ENCODE results near the gene CEACAM6. TPM values are rescaled to one million over a fixed set of nuclear protein-coding genes. Genes with fewer than 3 reads are reported as not detected.

CEACAM6 gene
- polyA plus RNA-seq, 1 of the 3 experiments (the other 2 are of a cell fraction) = not detected

GRCh38 chr19:41807176-41807575 lies 51.8 kb downstream of the CEACAM6 start:
- no peak overlapping the region for H3K4me3 ChIP-seq (ENCODE audit: low read depth in 2 of 2, low read length in 1 of 2)
- H3F3A ChIP-seq (replicated peaks; ENCODE audit: insufficient read depth) = no peaks in the 10 kb centered on the region
- no peaks in the 10 kb centered on the region for H3K4me1 ChIP-seq (ENCODE audit: control insufficient read depth in 1 of 2, insufficient read depth in 2 of 2, low read depth in 1 of 2, low read length in 1 of 2)
- H2AFZ ChIP-seq (ENCODE audit: low read depth) = no peak overlapping the region
- H3K27me3 ChIP-seq (ENCODE audit: insufficient read depth) = peaks cover 37% of the 10 kb centered on the region; the same call in 1 of the 2 replicates
- H3K9me2 ChIP-seq = no peaks in the 10 kb centered on the region
- no peaks in the 10 kb centered on the region for H3K36me3 ChIP-seq (replicated peaks in 1 of 2; ENCODE audit: control insufficient read depth in 1 of 2, insufficient read depth in 2 of 2, low read length in 1 of 2)
- CTCF ChIA-PET = interaction anchor here (1.0 to 2.1 kb wide), 3 partner anchors 12 to 14 kb away, joined by 3 to 14 read pairs (median 6); no protein-coding TSS in a partner anchor
- H3K9me3 ChIP-seq = no peaks in the 10 kb centered on the region
- no peak for DNase-seq
- H3K4me2 ChIP-seq = no peak overlapping the region
- no peak overlapping the region for H3K27ac ChIP-seq (ENCODE audit: low read depth in 2 of 2, low read length in 1 of 2)
- H3K9ac ChIP-seq = no peak overlapping the region
- WGBS (ENCODE audit: low lambda C conversion rate) = 9% methylated on average over 3 of the region's 3 CpGs
- no peaks in the 10 kb centered on the region for H3K79me2 ChIP-seq (ENCODE audit: insufficient read depth)
- H4K20me1 ChIP-seq (ENCODE audit: insufficient read depth) = no peaks in the 10 kb centered on the region
- POLR2A ChIA-PET = no interaction called here
- TF ChIP-seq PBX3 (IDR thresholded peaks at IDR 0.05) (no peak), JUND (IDR thresholded peaks at IDR 0.05) (no peak)

DNA sequence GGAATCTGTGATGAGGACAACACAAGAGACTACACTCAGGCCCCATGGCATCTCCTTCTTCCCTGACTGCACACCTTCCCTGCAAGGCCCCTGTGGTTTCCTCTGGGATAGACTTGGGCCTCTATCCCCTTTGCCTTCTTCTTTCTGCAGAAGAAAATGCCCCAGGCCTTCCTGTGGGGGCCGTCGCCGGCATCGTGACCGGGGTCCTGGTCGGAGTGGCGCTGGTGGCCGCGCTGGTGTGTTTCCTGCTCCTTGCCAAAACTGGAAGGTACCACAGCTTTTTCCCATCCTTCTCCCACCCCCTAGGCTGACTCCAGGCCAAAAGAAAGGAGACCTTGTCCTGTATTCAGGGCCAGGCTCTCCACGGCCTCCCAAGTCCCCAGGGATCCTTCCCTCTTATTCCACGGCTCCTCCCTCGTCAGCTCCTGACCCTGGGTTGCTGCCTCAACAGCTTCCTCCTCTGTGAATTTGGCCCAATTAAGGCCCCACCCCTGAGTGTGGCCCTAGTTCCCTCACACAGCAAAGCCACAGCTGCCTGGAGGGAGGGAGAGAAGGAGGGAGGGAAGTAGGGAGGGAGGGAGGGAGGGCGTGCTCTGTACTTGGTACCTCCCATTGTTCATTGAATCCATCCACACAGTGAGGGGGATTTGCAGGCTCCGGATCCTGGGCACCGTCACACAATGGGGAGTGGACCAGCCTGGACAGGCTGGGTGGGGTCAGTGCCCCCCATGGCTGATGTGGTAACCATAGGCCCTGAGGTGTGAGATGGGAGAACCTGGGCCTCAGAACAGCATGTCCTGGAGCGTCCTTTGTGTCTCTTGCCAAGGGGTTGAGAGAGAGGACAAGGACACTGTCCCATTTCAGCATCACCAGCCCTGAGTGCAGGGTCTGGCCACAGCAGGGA lies 53.6 kb downstream of the CEACAM6 start:
- POLR2A ChIA-PET = no interaction called here
- H3K4me3 ChIP-seq (ENCODE audit: low read depth in 2 of 2, low read length in 1 of 2) = no peak overlapping the region
- H3K79me2 ChIP-seq (ENCODE audit: insufficient read depth) = no peaks in the 10 kb centered on the region
- H3K4me2 ChIP-seq = no peak overlapping the region
- no peak overlapping the region for H3K9ac ChIP-seq
- peaks cover 29% of the 10 kb centered on the region; the same call in 1 of the 2 replicates for H3K27me3 ChIP-seq (ENCODE audit: insufficient read depth)
- no peak overlapping the region for H3K27ac ChIP-seq (ENCODE audit: low read depth in 2 of 2, low read length in 1 of 2)
- no peaks in the 10 kb centered on the region for H3K9me3 ChIP-seq
- DNase-seq = no peak
- no peaks in the 10 kb centered on the region for H3K4me1 ChIP-seq (ENCODE audit: control insufficient read depth in 1 of 2, insufficient read depth in 2 of 2, low read depth in 1 of 2, low read length in 1 of 2)
- H4K20me1 ChIP-seq (ENCODE audit: insufficient read depth) = no peaks in the 10 kb centered on the region
- WGBS (ENCODE audit: low lambda C conversion rate) = 21% methylated on average over 15 of the region's 16 CpGs
- CTCF ChIA-PET = interaction anchor here (1.3 to 2.1 kb wide), 2 partner anchors 12 to 14 kb away, joined by 3 to 14 read pairs; no protein-coding TSS in a partner anchor
- no peaks in the 10 kb centered on the region for H3F3A ChIP-seq (replicated peaks; ENCODE audit: insufficient read depth)
- H3K9me2 ChIP-seq = no peaks in the 10 kb centered on the region
- no peaks in the 10 kb centered on the region for H3K36me3 ChIP-seq (replicated peaks in 1 of 2; ENCODE audit: control insufficient read depth in 1 of 2, insufficient read depth in 2 of 2, low read length in 1 of 2)
- H2AFZ ChIP-seq (ENCODE audit: low read depth) = no peak overlapping the region
- TF ChIP-seq RCOR1 (IDR thresholded peaks at IDR 0.05; ENCODE audit: low read length) (no peak), RXRA (IDR thresholded peaks at IDR 0.05; ENCODE audit: borderline replicate concordance, low read depth) (no peak), SIN3A (IDR thresholded peaks at IDR 0.05; ENCODE audit: borderline replicate concordance, low read depth, low read length) (no peak), RAD21 (IDR thresholded peaks at IDR 0.05; ENCODE audit: low read length) (no peak), TAF1 (IDR thresholded peaks at IDR 0.05; ENCODE audit: borderline replicate concordance, low read depth, low read length) (no peak), CTCF (IDR thresholded peaks at IDR 0.05) (no peak), FOXJ3 (CRISPR knock-in tag; IDR thresholded peaks at IDR 0.05) (no peak), NFIC (IDR thresholded peaks at IDR 0.05; ENCODE audit: borderline replicate concordance) (no peak), IRF3 (IDR thresholded peaks at IDR 0.05; ENCODE audit: low read depth, low read length) (no peak), GABPA (IDR thresholded peaks at IDR 0.05; ENCODE audit: low read depth) (no peak), SMC3 (IDR thresholded peaks at IDR 0.05; ENCODE audit: low read depth, low read length) (no peak), NRF1 (IDR thresholded peaks at IDR 0.05; ENCODE audit: low read depth, low read length) (no peak), PBX3 (IDR thresholded peaks at IDR 0.05) (no peak), ELF1 (IDR thresholded peaks at IDR 0.05) (no peak), FOXM1 (IDR thresholded peaks at IDR 0.05; ENCODE audit: low read depth) (no peak), TCF12 (IDR thresholded peaks at IDR 0.05) (no peak)
- TF ChIP-seq, protein P1, sequence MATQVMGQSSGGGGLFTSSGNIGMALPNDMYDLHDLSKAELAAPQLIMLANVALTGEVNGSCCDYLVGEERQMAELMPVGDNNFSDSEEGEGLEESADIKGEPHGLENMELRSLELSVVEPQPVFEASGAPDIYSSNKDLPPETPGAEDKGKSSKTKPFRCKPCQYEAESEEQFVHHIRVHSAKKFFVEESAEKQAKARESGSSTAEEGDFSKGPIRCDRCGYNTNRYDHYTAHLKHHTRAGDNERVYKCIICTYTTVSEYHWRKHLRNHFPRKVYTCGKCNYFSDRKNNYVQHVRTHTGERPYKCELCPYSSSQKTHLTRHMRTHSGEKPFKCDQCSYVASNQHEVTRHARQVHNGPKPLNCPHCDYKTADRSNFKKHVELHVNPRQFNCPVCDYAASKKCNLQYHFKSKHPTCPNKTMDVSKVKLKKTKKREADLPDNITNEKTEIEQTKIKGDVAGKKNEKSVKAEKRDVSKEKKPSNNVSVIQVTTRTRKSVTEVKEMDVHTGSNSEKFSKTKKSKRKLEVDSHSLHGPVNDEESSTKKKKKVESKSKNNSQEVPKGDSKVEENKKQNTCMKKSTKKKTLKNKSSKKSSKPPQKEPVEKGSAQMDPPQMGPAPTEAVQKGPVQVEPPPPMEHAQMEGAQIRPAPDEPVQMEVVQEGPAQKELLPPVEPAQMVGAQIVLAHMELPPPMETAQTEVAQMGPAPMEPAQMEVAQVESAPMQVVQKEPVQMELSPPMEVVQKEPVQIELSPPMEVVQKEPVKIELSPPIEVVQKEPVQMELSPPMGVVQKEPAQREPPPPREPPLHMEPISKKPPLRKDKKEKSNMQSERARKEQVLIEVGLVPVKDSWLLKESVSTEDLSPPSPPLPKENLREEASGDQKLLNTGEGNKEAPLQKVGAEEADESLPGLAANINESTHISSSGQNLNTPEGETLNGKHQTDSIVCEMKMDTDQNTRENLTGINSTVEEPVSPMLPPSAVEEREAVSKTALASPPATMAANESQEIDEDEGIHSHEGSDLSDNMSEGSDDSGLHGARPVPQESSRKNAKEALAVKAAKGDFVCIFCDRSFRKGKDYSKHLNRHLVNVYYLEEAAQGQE (IDR thresholded peaks at IDR 0.05; ENCODE audit: low read depth, low read length) = no peak

All from SK-N-SH (cell line).